Right lobe of liver (tissue), 6 donors: ENCODE results near the gene GNG5. TPM values are rescaled to one million over a fixed set of nuclear protein-coding genes. Genes with fewer than 3 reads are reported as not detected.
A peak's percentile ranks its signal among the peaks of the same experiment; 100 is the strongest.

Experiments
- ATAC-seq, 4 donors: fragments of 200-7000 bp; cut with Tn5 transposase; one replicate each; pipeline ENCODE4 v1.9.1; 2020; ENCODE audit warnings: mild to moderate bottlenecking in 4 of 4, moderate library complexity in 4 of 4
- DNase-seq, 3 donors: peaks; one replicate each; pipeline ENCODE4 v3.0.0-alpha.2; 2020
- H3K27ac ChIP-seq, 3 donors: fragments of 200-600 bp; one replicate each; pipeline ENCODE4 v1.8.0; 2022
- H3K27me3 ChIP-seq, 2 donors: fragments of 200-600 bp; one replicate each; pipeline ENCODE4 v1.8.0; 2022
- H3K36me3 ChIP-seq, 4 donors: fragments of 200-600 bp; sonication (generic) in 1 of 4; one replicate each; pipeline versions ENCODE4 v1.5.1 to v1.8.0; 2017 to 2022; ENCODE audit warnings: control low read depth in 1 of 4
- H3K4me1 ChIP-seq, 4 donors: fragments of 200-600 bp; sonication (generic) in 1 of 4; one replicate each; pipeline versions ENCODE4 v1.5.1 to v1.8.0; 2017 to 2022; ENCODE audit warnings: control low read depth in 1 of 4
- H3K4me3 ChIP-seq, 3 donors: fragments of 200-600 bp; one replicate each; pipeline ENCODE4 v1.8.0; 2022
- H3K9me3 ChIP-seq, 4 donors: fragments of 200-600 bp; sonication (generic) in 1 of 4; one replicate each; pipeline versions ENCODE4 v1.5.1 to v1.8.0; 2017 to 2022; ENCODE audit warnings: control low read depth in 1 of 4
- POLR2A ChIP-seq: fragments of 450-650 bp; IDR thresholded peaks from one replicate; pipeline ENCODE4 v1.6.1; 2017; ENCODE audit warnings: antibody characterized with exemption, mild to moderate bottlenecking
- WGBS: methylation state at CpG from one replicate; pipeline ENCODE4 v1.1.6; 2018; ENCODE audit warnings: low coverage, low lambda C conversion rate; ENCODE audit not compliant: insufficient coverage; ENCODE audit errors: missing lambda C conversion rate; 5-methylcytosine and 5-hydroxymethylcytosine counted together
- intact Hi-C, 2 donors: fragments of 100-400 bp; cut with DNase I; formaldehyde crosslinking; loops; one replicate each; pipeline versions ENCODE4 v1.11.2 to v1.14.1; 2022
- long read RNA-seq: library from polyadenylated mRNA; unstranded; transcript quantifications from one replicate; pipeline ENCODE4 v2.0.0, GENCODE V29; 2019
- total RNA-seq, 6 experiments: library from RNA; depleted of rRNA in 2 of 6; stranded (reverse); fragments of >200 nt in 2 of 6; fragmentation: NEBNext Ultra II Directional in 3 of 6; extraction: Animal tissue kit (Norgen Biotek cat#: 25700) in 3 of 6; gene quantifications; one replicate each; pipeline versions ENCODE4 v1.1.0 to v1.2.4, GENCODE V29; 2016 to 2023
- TF ChIP-seq, protein P1 (sequence below), 4 donors: fragments of 200-600 bp in 3 of 4; fragments of 450-650 bp in 1 of 4; IDR thresholded peaks; one replicate each; pipeline versions ENCODE4 v1.5.1 to v1.8.0; 2016 to 2022; ENCODE audit warnings: antibody characterized with exemption in 4 of 4, mild to moderate bottlenecking in 2 of 4
- donor health status: DM: no; HTN: yes; CAD: no.
- donor health status: DM: no; HTN: no; CAD: no.
- donor health status: DM: no; HTN: no; CAD: no.
- donor health status: DM: no; HTN: yes; CAD: no.
- donor health status: DM: no; HTN: yes; CAD: no.

The GNG5 gene
- 10 to 100 TPM; 44.5 to 85.0 (median 54.6) TPM for total RNA-seq
- long read RNA-seq, transcript GNG5-201 (3 exons, 920 nt): major isoform, 78 of 84 reads
- long read RNA-seq, partial matches to known transcripts: 1 of 84 reads
- long read RNA-seq, other reads (novel, unspliced or antisense): 4 of 84 reads

DNA sequence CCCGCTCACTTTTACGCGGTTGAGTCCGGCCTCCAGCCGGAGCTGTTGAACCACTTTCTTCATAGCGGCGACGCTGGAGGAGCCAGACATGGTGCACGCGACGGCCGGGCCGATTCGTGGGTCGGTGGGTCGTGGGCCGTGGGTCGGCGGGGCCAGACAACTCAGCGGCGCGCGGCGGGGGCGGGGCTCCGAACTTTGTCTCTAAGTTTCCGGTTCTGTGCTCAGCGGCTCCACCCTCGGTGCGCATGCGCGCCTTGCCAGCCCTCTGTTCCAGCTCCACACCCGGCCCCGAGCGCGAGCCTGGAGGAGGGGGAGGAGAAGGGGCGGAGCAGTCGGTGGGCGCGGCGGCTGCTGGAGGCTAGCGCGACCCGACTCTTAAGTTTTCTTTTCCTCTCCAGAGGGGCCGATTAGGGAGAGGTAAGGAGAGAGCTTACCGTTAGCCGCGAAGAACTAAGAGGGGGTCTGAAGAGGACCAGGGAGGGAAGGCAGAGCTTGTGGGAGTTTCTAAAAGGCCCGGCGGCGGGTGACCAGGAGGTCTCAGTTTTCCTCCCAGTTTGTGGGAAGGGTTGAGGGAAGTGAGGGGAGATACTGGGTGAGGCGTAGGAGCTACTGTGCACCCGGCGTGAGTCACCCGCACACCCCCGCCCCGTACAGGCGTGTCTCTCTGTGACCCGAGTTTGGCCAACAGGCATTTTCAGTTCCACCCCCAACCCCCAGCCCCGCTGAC lies at the start of gene GNG5, which contains the start of gene SPATA1:
Gene GNG5 (minus strand): TSS at position 580 of the 727 bp plus-strand sequence. CDS start 490 bp downstream, at position 90.
Gene SPATA1 (plus strand): TSS at position 385 of the 727 bp plus-strand sequence. CDS start 9,974 bp downstream, outside the sequence.
- H3K36me3 ChIP-seq: no peaks in the 10 kb centered on the region
- intact Hi-C loops: loop anchor here in 1 of 2 donors (10.0 kb wide), 1 partner anchor 69 kb away; the partner anchor contains the start of gene CTBS
- DNase-seq (peak; percentile 99 to 100 (median 99)), ATAC-seq (peak; percentile 88 to 94 (median 90))
- H3K27me3 ChIP-seq: no peaks in the 10 kb centered on the region
- peaks cover 0 to 42% (median 6%) of the 10 kb centered on the region in 4 donors for H3K4me1 ChIP-seq
- H3K4me3 ChIP-seq: peak within 1 kb of the TSS; percentile 68 to 90 (median 85)
- H3K9me3 ChIP-seq: no peaks in the 10 kb centered on the region
- WGBS: 0% methylated on average over 19 of the region's 60 CpGs
- TF ChIP-seq, protein P1, sequence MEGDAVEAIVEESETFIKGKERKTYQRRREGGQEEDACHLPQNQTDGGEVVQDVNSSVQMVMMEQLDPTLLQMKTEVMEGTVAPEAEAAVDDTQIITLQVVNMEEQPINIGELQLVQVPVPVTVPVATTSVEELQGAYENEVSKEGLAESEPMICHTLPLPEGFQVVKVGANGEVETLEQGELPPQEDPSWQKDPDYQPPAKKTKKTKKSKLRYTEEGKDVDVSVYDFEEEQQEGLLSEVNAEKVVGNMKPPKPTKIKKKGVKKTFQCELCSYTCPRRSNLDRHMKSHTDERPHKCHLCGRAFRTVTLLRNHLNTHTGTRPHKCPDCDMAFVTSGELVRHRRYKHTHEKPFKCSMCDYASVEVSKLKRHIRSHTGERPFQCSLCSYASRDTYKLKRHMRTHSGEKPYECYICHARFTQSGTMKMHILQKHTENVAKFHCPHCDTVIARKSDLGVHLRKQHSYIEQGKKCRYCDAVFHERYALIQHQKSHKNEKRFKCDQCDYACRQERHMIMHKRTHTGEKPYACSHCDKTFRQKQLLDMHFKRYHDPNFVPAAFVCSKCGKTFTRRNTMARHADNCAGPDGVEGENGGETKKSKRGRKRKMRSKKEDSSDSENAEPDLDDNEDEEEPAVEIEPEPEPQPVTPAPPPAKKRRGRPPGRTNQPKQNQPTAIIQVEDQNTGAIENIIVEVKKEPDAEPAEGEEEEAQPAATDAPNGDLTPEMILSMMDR (IDR thresholded peaks at IDR 0.05): no peak
- peak; percentile 94 for TF ChIP-seq POLR2A
- H3K27ac ChIP-seq: peak within 1 kb of the TSS; percentile 97 to 99 (median 98)

- 95% methylated on average over 2 of the region's 2 CpGs for WGBS
- intact Hi-C loops: no loop called here
- no peaks in the 10 kb centered on the region for H3K4me1 ChIP-seq
Observed at GRCh38 chr1:84550826-84551225, 44.4 kb upstream of the GNG5 start.

GRCh38 chr1:84541679-84542078 lies 35.3 kb upstream of the GNG5 start:
- ATAC-seq (peak in 1 of 4 donors; percentile 28), DNase-seq (no peak)
- Histone ChIP-seq H3K9me3 (no peaks in the 10 kb centered on the region), H3K27ac (no peak overlapping the region), H3K4me3 (no peak overlapping the region), H3K27me3 (no peaks in the 10 kb centered on the region), H3K36me3 (peaks cover 0 to 3% (median 0%) of the 10 kb centered on the region in 4 donors), H3K4me1 (no peaks in the 10 kb centered on the region)
- TF ChIP-seq, protein P1 (IDR thresholded peaks at IDR 0.05): peak; percentile 11 to 31 (median 24)
- TF ChIP-seq POLR2A: no peak
- WGBS: 87% methylated on average over 3 of the region's 4 CpGs
- intact Hi-C loops: no loop called here

More at GRCh38 chr1:84550826-84551225, 44.4 kb upstream of the GNG5 start:
- H3K27me3 ChIP-seq: no peaks in the 10 kb centered on the region
- no peak overlapping the region for H3K27ac ChIP-seq
- H3K9me3 ChIP-seq: no peaks in the 10 kb centered on the region
- no peak for TF ChIP-seq POLR2A
- TF ChIP-seq, protein P1 (IDR thresholded peaks at IDR 0.05): no peak
- H3K4me3 ChIP-seq: no peak overlapping the region
- no peak for ATAC-seq
- DNase-seq: no peak
- peaks cover 0 to 16% (median 2%) of the 10 kb centered on the region in 4 donors for H3K36me3 ChIP-seq

GRCh38 chr1:84540759-84541158 lies 34.4 kb upstream of the GNG5 start:
- intact Hi-C loops: no loop called here
- TF ChIP-seq, protein P1 (IDR thresholded peaks at IDR 0.05): no peak
- no peak for TF ChIP-seq POLR2A
- Histone ChIP-seq H3K27ac (no peak overlapping the region), H3K27me3 (no peaks in the 10 kb centered on the region), H3K9me3 (no peaks in the 10 kb centered on the region), H3K4me3 (no peak overlapping the region), H3K4me1 (no peaks in the 10 kb centered on the region), H3K36me3 (peaks cover 0 to 3% (median 0%) of the 10 kb centered on the region in 4 donors)
- WGBS: 32% methylated on average over 1 of the region's 1 CpG
- ATAC-seq: no peak
- DNase-seq: no peak
